CD4-positive, alpha-beta T cell treated with Interferon alpha-2 for 1 hour (primary cell): Measurements from ENCODE around the gene GCC1.

Source experiments
- DNase-seq, 2 donors: peaks; one replicate each; pipeline ENCODE4 v3.0.0-alpha.2; 2020 to 2022

Gene GCC1, protein sequence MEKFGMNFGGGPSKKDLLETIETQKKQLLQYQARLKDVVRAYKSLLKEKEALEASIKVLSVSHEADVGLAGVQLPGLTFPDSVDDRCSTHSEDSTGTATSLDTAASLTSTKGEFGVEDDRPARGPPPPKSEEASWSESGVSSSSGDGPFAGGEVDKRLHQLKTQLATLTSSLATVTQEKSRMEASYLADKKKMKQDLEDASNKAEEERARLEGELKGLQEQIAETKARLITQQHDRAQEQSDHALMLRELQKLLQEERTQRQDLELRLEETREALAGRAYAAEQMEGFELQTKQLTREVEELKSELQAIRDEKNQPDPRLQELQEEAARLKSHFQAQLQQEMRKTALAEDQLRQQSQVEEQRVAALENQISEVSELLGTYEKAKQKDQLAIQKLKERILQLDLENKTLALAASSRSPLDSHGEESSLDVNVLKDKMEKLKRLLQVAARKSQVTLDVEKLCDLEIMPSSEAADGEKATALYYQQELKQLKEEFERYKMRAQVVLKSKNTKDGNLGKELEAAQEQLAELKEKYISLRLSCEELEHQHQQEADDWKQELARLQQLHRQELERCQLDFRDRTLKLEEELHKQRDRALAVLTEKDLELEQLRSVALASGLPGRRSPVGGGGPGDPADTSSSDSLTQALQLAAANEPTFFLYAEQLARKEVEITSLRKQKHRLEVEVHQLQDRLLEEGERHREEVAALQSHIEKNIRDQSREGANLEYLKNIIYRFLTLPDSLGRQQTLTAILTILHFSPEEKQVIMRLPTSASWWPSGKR

DNA sequence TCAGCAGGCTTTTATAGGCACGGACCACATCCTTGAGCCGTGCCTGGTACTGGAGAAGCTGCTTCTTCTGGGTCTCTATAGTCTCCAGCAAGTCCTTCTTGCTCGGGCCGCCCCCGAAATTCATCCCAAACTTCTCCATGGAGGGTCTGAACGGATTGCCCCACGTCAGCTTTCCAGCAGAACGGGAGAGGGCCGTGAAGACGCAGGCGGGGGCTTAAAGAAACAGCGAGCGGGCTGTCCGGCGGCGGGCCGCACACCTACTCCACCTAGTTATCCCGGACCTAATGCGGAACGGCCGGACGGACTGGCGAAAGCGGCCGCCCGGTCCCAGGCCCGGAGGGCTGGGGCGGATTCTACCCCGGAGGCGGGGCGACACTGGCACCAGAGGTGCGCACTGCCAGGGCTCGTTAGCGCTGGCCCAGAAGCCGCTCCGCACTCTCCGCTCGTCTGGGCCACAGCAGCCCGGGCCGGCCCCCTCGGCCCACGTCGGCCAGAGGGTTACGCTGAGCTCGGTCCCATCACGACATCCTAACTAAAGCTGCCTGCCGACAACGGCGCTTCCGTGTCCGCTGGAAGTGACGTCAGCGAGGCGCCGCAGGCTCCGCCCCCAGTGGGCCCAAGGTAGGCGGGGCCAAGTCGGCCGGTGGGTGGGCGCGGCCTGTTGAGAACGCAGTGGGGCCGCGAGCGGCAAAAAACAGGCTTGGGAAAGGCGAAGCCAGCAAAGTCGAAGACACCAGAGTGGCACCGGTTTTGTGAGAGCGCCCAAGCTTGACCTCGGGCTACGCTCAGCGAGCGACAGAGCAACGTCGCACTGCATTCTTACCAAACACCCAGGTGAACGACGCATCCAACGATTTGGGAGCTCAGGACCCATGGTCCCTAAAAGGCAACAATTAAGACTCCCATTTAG, at the start of gene GCC1:
GCC1 (minus strand) TSS at position 553 of the 910 bp plus-strand sequence; CDS start at position 139, 414 bp downstream.
- DNase-seq, result peak; percentile 91 to 96

DNA sequence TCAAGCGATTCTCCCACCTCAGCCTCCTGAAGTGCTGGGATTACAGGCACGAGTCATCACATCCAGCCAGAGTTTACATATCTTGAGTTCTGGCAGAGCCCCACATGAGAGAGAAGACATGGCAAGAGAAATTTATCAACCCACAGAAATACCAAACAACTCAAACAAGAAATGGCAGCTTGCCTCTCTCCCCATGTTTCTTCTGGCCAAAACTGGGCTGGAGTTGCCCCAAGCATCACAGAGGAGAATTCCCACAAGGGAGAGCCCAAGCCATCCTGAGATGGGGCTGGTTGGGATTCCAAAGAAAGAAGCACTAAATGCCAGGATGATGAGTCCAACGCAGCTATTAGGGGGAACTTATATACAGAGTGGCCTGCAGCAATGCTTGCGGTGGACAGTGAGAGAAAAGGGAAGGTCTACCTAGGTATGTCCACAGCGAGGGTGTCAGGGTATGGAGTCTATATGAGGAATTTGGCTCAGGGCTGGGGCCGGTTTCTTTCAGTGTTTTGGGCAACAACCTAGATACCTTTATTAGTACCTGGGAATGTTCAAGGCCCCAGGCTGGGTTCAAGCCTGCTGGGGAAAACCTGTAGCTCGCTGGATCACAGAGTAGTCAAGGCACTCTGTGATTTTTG, 47.0 kb upstream of the GCC1 start:
- DNase-seq, result no peak

DNA sequence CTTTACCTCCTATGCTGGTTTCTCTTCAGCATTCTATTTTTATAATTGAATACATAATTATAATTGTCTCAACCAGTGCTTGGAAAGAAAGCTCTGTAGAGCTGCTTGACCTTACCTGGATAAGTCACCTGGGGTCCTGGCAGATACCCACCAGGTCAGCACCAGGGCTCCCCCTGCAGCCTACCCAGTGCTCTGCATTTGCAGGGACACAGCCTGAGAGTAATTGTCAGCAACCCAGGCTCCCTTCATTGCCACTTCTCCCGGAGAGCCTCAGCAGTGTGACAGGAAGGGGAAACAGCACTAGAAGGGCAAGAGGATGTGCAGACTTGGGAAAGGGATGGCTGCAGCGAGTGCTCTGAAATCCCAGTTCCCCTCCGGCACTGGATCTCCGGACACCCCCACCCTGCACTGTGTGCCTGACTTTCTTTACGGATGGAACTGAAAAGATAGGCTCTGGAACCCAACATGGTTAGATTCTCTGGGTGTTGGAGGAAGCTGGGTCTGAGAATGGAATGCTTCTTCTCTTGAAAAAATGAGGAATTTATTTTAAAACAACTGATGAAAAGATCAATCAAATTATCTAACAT, 44.0 kb upstream of the GCC1 start:
- DNase-seq, result peak in 1 of 2 donors; percentile 16

DNA sequence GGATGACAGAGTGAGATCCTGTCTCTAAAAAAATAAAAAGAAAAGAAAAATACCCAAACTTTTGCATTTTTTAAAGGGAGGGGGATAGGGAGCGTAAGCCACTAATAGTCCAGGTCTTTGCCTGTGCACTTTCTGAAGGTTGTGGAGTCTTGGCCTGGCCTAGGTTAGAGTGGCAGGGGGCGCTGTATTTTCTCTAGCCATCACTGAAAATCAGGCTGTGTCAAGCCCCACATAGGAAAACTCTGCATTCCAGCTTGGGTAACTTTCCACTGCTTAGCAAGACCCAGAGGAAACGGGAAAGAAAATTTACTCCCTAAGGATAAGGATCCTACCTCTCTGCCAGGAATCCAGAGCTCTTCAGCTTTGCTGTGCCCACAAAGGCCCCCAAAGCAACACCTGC, 43.0 kb upstream of the GCC1 start:
- no peak for DNase-seq

DNA sequence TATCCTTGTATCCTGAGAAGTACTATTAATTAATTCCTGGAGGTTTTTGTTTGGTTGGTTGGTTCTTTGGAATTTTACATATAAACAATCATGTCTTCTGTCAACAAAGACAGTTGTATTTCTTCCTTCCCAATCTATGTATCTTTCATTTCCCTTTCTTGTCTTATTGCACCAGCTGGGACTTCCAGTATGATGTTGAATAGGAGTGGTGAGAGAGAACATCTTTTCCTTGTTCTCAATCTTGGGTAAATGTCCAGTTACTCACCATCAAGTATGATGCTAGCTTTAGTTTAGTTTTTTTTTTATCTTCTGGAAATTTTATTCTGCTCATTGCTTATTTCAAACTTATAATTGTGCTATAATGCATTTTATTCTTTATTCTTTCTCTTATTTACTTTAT, 39.9 kb upstream of the GCC1 start:
- no peak for DNase-seq

DNA sequence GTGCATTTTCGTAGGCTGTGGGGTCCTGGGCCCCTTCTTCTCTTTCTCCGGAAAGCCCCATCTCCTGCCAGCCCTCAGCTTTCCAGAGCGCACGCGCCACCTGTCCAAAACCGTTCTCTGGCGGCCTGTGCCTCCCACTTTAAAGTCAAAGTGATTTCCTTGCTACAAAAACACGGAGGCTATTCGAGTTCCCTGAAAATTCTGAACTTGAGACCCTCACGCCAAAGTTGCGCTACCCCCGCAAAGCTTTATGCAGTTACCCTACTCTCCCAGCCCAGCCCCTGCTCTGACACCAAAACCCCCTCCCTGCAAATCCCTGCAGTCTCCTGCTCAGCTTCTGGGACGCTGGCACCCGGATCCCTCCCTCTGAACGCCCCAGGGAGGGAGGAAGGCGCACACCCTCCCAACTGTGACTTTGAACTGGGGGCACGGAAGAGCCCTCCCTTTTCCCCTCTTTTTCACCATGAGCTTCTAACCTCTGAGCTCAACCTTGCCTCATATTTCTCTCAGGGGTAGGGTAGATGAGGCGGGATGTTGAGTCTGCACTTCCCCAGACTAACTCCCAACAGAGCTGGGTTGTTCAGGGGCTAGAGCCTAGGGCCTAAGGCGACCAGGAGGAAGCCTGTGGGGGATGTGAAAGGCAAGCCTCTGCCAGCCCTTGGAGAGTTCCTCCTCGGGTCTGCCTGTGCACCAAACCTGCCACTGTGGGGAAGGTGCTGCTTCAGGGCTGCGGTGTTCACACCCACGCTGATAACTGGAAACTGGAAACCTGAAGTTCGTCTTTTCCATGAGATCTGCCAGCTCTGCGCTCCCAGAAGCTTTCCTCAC, 35.2 kb upstream of the GCC1 start:
- DNase-seq, result no peak

DNA sequence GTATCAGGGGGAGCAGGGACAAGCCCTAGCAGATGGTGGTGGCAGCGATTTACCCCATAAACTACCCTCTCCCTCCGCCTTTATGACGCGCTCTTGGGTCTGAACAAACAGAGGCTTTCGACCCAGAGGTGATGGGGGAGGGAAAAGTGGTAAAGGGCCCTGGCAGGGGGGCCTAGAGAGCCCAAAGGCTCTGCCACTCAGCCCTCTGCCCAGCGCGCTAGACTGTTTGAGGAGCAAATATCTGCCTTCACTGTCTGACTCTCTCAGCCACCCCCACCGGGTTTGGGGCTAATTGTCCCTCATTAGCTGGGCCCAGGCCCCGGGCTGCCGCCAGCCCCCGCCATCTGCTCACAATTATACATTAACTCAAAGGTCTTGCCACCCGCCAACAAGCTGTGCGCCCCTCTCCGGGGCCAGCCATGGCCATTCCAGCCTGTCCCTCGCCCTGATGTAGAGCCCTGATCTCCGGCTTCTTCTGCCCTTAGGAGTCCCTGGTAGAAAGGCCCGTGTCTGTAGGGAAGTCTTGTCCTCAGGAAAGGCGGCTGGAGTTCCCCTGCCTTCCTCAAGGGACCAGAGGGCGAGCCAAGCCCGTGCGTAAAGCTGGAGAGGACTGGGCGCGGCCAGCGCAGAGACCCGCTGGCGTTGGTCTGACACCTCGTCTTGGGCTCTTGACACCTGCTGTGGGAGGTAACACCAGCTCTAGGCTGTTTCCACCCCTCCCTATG, 34.4 kb upstream of the GCC1 start:
- DNase-seq, result no peak

DNA sequence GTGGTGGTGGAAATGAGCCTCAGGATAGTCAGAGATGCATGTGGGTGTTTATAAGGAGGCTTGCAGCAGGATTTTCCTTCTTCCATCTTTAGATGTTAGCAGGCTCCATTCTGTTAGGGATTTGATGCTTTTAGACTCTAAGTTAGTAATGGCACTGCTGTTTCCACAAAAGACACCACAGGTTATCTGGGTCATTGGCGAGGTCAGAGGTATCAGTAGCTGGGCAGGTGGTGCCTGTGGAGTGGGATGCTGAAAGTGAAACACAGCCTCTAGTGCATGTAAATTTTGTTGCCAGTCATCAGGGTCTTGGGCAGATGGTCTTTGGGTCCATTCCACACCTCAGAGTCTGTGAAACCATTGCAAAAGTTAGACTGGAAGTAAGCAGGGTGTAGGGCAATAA, 33.4 kb upstream of the GCC1 start:
- no peak for DNase-seq

DNA sequence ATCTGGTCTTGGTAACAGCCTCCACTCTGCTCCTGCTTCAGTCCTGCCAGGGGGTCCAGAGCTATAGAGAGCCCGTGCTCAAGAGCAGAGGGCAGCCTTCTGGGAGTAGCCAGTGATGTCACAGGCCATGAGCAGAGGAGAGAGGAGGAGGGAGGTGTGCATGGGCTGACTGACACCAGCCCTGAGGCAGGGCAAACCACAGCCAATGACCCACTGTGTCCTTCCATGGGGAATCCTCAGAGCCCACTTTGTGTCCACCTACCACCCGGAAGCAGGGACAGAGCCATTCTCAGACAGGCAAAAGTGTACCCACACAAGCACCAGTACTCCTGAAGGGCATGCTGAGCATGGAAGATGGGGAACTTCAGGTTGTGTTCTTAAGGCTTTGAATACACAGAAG, 32.6 kb upstream of the GCC1 start, which contains the start of gene PAX4:
PAX4 (minus strand) TSS at position 101 of the 400 bp plus-strand sequence. CDS start 2,214 bp downstream, outside the sequence.
- no peak for DNase-seq

DNA sequence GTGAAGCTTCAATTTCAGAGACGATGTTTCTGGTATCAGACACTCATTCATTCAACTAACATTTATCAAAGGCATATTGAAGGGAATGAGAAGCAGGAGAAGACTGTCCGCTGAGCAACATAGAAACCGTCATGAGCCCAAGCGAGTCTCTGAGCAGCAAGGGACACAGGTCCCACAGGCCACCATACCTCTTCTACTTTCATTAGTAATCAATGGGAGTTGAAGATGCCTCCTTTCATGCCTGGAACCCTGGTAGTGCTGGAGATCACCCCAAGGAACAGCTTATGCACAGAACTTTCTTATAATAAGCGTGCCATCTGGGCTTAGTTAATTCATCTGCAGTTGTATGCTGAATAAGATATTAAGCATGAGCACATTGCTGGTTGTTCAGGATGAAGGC, 31.3 kb upstream of the GCC1 start:
- DNase-seq, result no peak

DNA sequence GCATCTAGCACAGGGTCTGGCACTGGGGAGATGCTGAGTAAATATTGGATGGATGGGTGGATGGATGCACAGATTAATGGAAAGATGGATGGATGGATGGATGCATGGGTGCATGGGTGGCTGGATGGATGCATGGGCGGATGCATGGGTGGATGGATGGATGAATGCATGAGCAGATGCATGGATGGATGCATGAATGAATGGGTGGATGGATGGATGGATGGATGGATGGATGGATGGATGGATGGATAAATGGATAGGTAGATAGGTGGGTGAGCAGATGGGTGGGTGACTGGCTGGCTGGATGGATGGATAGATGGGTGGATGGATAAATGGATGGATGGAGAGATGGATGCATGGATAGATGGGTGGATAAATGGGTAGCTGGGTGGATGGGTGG, 26.9 kb upstream of the GCC1 start:
- DNase-seq, result no peak

DNA sequence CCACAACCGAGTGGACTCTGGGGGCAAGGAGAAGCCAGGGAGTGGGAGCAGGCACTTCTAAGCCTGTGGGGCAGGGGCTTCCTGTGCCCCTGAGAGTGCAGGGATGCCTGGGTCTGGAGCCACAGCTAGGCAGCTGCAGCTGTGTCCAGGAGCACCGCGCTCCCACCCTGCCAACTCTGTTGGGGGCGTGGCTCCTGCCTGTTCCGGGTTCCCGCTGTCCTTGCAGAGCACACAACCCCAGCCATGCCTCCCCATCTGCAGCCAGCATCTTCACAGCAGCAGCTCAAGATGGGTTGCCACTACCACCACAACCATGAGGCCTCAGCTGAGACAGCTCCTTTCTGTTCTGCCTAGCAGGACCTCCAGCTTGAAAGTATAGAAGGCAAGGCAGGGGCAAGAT, 23.9 kb upstream of the GCC1 start:
- DNase-seq, result no peak

DNA sequence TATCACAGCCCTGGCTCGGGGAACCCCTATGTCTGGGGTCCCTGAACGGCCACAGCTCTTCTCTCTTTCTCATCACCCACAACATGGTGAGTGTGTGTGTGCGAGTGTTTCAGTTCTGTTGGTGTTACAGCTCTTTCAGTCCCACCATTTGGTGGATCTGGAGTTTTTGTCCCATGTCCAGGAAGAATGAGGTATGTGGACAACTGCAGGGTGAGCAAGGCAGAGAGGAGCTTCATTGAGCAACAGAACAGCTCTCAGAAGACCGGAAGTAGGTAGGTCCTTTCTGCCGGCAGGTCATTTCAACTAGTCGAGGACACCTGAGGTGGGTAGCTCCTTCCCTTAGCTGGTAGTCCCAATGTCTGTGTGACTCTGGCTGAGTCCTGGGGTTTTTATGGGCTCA, 23.1 kb upstream of the GCC1 start:
- no peak for DNase-seq

DNA sequence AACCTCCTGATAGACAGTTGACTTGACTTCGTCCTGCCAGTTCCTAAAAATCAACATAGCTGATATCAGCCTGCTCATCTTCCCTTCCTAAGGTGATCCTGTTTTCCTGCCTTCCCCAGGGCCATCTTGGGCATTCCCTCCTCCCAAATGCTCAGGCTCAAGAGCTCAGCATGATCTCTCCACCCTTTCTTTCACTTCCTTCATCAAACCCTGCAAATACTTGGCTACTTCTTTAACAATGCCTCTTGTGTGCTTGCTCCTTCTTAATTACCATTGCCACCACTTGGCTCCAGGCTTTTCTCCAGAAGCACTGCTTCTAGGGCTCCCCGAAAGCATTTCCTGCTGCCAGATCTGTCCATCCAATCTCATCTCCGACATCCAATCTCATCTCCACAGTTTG, 15.5 kb upstream of the GCC1 start:
- DNase-seq, result no peak

DNA sequence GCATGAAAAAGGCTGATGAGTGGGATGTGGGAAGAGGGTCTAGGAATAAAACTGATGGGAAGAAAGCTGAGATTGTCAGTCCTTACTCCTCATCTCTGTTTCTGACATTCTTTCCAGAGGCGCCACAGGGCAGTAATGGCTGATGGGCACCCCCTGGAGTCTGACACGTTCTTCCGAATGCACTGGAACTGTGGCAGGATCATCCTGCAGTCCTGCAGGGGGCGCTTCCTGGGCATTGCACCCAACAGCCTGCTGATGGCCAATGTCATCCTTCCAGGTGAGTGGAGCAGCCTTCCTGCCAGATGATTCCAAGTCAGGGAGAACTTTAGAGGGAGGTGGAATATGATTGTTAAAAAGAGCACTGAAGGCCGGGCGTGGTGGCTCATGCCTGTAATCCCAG, 12.9 kb upstream of the GCC1 start:
- no peak for DNase-seq

DNA sequence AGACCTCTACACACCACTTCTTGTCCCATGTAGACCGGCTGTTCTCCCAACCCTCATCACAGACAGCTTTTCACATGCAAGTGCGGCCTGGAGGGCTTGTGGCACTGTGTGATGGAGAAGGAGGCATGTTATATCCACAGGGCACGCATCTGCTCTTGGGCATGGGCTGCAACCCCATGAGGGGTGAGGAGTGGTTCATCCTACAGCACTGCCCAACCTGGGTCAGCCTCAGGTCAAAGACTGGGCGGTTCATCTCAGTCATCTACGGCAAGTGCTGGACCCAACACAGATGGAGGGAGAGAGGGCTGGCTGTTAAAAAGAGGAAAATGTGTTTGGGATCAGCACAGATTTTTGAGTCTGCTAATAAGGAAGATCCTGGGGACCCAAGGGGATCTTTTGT, 10.3 kb upstream of the GCC1 start:
- no peak for DNase-seq

DNA sequence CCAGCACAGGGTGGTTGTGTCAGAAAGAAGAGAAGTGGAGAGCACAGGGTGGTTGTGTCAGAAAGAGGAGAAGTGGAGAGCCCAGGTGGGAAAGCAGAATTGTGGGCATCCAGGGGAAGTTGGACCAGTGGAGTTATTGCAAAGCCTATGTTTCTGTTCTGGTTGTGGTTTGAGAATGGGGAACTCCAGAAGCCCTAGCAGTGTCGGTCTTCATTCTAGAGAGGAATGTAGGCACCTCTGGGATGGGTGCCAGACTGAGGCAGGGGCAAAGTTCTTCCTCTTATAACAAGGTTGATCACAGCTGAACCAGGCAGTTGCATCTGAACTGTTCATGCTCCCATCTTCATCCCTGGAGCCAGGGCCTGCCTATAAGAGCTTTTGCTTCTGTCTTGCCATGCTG, 9.1 kb upstream of the GCC1 start:
- peak in 1 of 2 donors; percentile 14 for DNase-seq

DNA sequence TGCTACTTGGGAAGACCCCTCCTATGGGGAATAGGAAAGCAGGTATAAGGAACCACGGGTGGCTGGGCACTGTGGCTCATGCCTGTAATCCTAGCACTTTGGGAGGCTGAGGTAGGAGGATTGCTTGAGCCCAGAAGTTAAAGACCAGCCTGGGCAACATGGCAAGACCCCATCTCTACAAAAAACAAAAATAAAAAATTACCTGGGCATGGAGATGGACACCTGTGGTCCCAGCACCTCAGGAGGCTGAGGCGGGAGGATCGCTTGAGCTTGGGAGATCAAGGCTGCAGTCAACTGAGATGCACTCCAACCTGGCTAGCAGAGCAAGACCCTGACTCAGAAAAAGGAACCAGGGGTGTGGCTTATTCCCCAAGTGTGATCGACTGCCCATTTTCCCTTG, 7.2 kb upstream of the GCC1 start:
- DNase-seq, result no peak

DNA sequence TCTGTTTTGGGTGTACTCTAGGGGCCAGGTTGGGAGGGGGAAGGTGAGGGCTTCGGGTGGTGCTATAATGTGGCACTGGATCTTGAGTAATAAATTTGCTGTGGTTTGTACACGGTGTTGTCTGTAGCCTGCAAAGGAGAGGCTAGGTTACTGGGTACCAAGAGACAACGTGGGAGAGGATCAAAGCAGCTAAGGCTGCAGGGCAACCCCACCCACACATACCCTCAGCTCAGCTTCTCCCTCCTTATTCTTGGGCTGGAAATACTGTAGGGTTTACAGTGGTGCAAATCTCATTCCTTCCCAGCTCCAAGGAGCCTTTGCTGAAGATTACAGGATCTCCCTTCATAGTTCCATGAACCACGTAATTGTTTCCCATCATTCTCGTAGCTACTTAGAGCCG, 6.2 kb upstream of the GCC1 start:
- no peak for DNase-seq

DNA sequence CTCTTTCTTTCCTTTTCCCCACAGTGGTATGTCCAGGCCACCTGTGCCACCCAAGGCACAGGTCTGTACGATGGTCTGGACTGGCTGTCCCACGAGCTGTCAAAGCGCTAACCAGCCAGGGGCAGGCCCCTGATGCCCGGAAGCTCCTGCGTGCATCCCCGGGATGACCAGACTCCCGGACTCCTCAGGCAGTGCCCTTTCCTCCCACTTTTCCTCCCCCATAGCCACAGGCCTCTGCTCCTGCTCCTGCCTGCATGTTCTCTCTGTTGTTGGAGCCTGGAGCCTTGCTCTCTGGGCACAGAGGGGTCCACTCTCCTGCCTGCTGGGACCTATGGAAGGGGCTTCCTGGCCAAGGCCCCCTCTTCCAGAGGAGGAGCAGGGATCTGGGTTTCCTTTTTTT, 5.8 kb upstream of the GCC1 start:
- DNase-seq, result no peak

DNA sequence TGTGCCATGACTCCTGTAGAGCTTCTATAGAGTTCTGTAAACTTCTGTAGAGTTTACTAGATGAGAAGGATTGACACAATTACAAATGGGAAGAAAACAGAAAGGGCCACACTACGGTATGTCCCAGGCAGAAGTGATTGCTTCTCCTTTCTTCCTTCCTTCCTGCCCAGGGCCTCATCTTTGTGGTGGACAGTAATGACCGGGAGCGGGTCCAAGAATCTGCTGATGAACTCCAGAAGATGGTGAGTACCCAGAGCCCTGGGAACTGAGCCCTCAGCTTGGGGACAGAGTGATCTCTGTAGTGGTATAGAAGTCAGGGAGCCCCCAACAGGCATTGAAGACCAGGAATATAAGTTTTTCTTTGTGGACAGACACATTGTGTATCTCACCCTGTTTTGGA, 4.5 kb upstream of the GCC1 start:
- DNase-seq, result no peak
